ENCODE measurements around the gene AK8.

AK8 gene

GRCh38 chr9:132894862-132895835, 17.1 kb upstream of the AK8 start:
- TF ChIP-seq CTCF (IDR thresholded peaks at IDR 0.05), result no peak

GRCh38 chr9:132894346-132894745, 16.3 kb upstream of the AK8 start:
- Histone ChIP-seq H3K36me3 (peaks cover 45% of the 10 kb centered on the region), H3K4me1 (ENCODE audit: control insufficient read depth in 1 of 2, insufficient read depth in 1 of 2, low read depth in 1 of 2, low read length in 1 of 2) (peaks cover 5 to 7% of the 10 kb centered on the region in 2 experiments), H3K27ac (no peak overlapping the region), H3K27me3 (no peaks in the 10 kb centered on the region), H3K9me3 (no peaks in the 10 kb centered on the region), H3K4me3 (ENCODE audit: low read depth in 1 of 2, low read length in 1 of 2) (no peak overlapping the region)
- no peak for TF ChIP-seq CTCF (IDR thresholded peaks at IDR 0.05)

More at GRCh38 chr9:132894862-132895835, 17.1 kb upstream of the AK8 start:
- no peak overlapping the region for H3K4me3 ChIP-seq (ENCODE audit: low read depth in 1 of 2, low read length in 1 of 2)
- no peak overlapping the region for H3K27ac ChIP-seq
- peaks cover 5 to 7% of the 10 kb centered on the region in 2 experiments for H3K4me1 ChIP-seq (ENCODE audit: control insufficient read depth in 1 of 2, insufficient read depth in 1 of 2, low read depth in 1 of 2, low read length in 1 of 2)
- peaks cover 53% of the 10 kb centered on the region for H3K36me3 ChIP-seq
- H3K27me3 ChIP-seq, result no peaks in the 10 kb centered on the region
- no peaks in the 10 kb centered on the region for H3K9me3 ChIP-seq

GRCh38 chr9:132892400-132892799, 14.3 kb upstream of the AK8 start:
- Histone ChIP-seq H3K27ac (no peak overlapping the region), H3K9me3 (no peaks in the 10 kb centered on the region), H3K36me3 (peaks cover 29% of the 10 kb centered on the region), H3K4me3 (ENCODE audit: low read depth in 1 of 2, low read length in 1 of 2) (no peak overlapping the region), H3K4me1 (ENCODE audit: control insufficient read depth in 1 of 2, insufficient read depth in 1 of 2, low read depth in 1 of 2, low read length in 1 of 2) (peaks cover 5 to 6% of the 10 kb centered on the region in 2 experiments), H3K27me3 (no peaks in the 10 kb centered on the region)
- no peak for TF ChIP-seq CTCF (IDR thresholded peaks at IDR 0.05)

DNA sequence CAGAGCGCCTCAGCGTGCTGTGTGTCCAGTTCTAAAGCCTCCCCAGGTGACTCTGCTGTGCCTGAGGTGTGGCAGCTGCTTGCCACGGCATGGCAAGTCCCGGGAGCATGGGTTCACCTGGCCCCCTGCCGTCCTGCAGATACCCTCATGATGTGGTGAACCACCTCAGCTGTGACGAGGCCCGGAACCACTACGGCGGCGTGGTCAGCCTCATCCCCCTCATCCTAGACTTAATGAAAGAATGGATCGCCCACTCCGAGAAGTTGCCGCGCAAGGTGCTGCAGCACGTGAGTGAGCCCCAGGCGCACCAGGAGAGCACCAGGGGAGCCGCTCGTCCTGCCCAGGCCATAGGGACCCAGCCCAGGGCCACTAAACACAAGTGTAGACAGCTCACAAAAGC, 10.1 kb upstream of the AK8 start:
- Histone ChIP-seq H3K4me3 (ENCODE audit: low read depth in 1 of 2, low read length in 1 of 2) (no peak overlapping the region), H3K9me3 (no peaks in the 10 kb centered on the region), H3K27me3 (no peaks in the 10 kb centered on the region)

More for the DNA sequence above, 10.1 kb upstream of the AK8 start:
- TF ChIP-seq CTCF (IDR thresholded peaks at IDR 0.05), result no peak
- Histone ChIP-seq H3K36me3 (peaks cover 3% of the 10 kb centered on the region), H3K4me1 (ENCODE audit: control insufficient read depth in 1 of 2, insufficient read depth in 1 of 2, low read depth in 1 of 2, low read length in 1 of 2) (no peaks in the 10 kb centered on the region), H3K27ac (no peak overlapping the region)
